HEK293T (cell line): Measurements from ENCODE around the gene PC.

ENCODE experiments used
- CTCF ChIA-PET: fragments of 350-600 bp; formaldehyde crosslinking; extraction: SDS; loops from one replicate; lab custom pipeline; 2021; ENCODE audit warnings: antibody characterized with exemption, inconsistent platforms; lab: Yijun Ruan, JAX
- POLR2A ChIA-PET: fragments of 350-600 bp; formaldehyde crosslinking; extraction: SDS; loops from one replicate; lab custom pipeline; 2020; ENCODE audit warnings: antibody characterized with exemption, inconsistent platforms; lab: Yijun Ruan, JAX
- DNase-seq: peaks from one replicate; pipeline ENCODE4 v3.0.0; 2012; ENCODE audit warnings: mixed read lengths; ENCODE audit errors: extremely low spot score
- ARNT ChIP-seq: fragments of 450-650 bp; IDR thresholded peaks from 2 replicates; pipeline ENCODE4 v1.6.1; 2017; ENCODE audit warnings: mild to moderate bottlenecking
- BHLHE40 ChIP-seq: fragments of 450-650 bp; IDR thresholded peaks from 2 replicates; pipeline ENCODE4 v1.6.1; 2016; ENCODE audit warnings: mild to moderate bottlenecking, moderate library complexity, borderline replicate concordance
- CTBP1 ChIP-seq: fragments of 450-650 bp; IDR thresholded peaks from 2 replicates; pipeline ENCODE4 v1.6.1; 2016; ENCODE audit warnings: borderline replicate concordance
- ELF4 ChIP-seq: fragments of 450-650 bp; IDR thresholded peaks from 2 replicates; pipeline ENCODE4 v1.6.1; 2017; ENCODE audit warnings: antibody characterized with exemption
- FOXA1 ChIP-seq: fragments of 450-650 bp; IDR thresholded peaks from 2 replicates; pipeline ENCODE4 v1.6.1; 2016; ENCODE audit warnings: mild to moderate bottlenecking
- FOXK2 ChIP-seq: fragments of 450-650 bp; IDR thresholded peaks from 2 replicates; pipeline ENCODE4 v1.6.1; 2016; ENCODE audit warnings: mild to moderate bottlenecking
- FOXM1 ChIP-seq: fragments of 450-650 bp; IDR thresholded peaks from 2 replicates; pipeline ENCODE4 v1.6.1; 2017; ENCODE audit warnings: mild to moderate bottlenecking, borderline replicate concordance
- HDGF ChIP-seq: fragments of 450-650 bp; IDR thresholded peaks from 2 replicates; pipeline ENCODE4 v1.6.1; 2017; ENCODE audit warnings: antibody characterized with exemption, borderline replicate concordance
- L3MBTL2 ChIP-seq: fragments of 450-650 bp; conservative IDR thresholded peaks from 2 replicates; pipeline ENCODE4 v1.6.1; 2016; ENCODE audit warnings: mild to moderate bottlenecking
- LEF1 ChIP-seq: fragments of 450-650 bp; IDR thresholded peaks from 2 replicates; pipeline ENCODE4 v1.6.1; 2017; ENCODE audit warnings: mild to moderate bottlenecking, borderline replicate concordance
- NFRKB ChIP-seq: fragments of 450-650 bp; IDR thresholded peaks from 2 replicates; pipeline ENCODE4 v1.6.1; 2016; ENCODE audit warnings: mild to moderate bottlenecking, moderate library complexity
- SP1 ChIP-seq: fragments of 450-650 bp; IDR thresholded peaks from 2 replicates; pipeline ENCODE4 v1.6.1; 2017
- SUZ12 ChIP-seq: fragments of 450-650 bp; IDR thresholded peaks from 2 replicates; pipeline ENCODE4 v1.6.1; 2016; ENCODE audit warnings: mild to moderate bottlenecking
- TARDBP ChIP-seq: fragments of 450-650 bp; IDR thresholded peaks from 2 replicates; pipeline ENCODE4 v1.6.1; 2016
- ZNF384 ChIP-seq: fragments of 450-650 bp; IDR thresholded peaks from 2 replicates; pipeline ENCODE4 v1.6.1; 2016
- TF ChIP-seq, protein P1 (sequence below): fragments of 450-650 bp; IDR thresholded peaks from 2 replicates; pipeline ENCODE4 v1.6.1; 2016

PC gene

DNA sequence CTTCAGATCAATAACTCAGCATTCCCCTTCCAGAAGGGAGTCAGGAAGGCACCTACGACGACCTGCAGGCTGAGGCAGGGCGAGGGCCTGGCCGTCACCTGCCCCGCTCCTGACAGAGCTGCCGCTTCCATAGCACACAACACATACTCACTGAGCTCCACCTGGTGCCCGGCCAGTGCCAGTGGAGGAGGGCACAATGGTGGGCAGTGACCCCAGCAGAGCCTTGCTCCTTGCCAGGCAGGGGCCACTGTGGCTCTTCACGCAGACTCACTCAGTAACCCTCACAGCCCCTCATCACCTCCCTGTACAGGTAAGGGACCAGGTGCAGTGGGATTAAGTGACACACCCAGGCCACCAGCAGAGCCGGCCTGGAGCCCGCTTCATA lies 76.7 kb downstream of the PC start:
- ChIA-PET POLR2A (interaction anchor here (2.5 to 5.1 kb wide), 2 partner anchors 25 to 39 kb away, joined by 8 to 29 read pairs; partner anchors contain the start of gene RCE1), CTCF (interaction anchor here (0.8 to 1.0 kb wide), 2 partner anchors 8 to 29 kb away, joined by 3 to 4 read pairs; no protein-coding TSS in a partner anchor)
- DNase-seq = no peak
- TF ChIP-seq, protein P1, sequence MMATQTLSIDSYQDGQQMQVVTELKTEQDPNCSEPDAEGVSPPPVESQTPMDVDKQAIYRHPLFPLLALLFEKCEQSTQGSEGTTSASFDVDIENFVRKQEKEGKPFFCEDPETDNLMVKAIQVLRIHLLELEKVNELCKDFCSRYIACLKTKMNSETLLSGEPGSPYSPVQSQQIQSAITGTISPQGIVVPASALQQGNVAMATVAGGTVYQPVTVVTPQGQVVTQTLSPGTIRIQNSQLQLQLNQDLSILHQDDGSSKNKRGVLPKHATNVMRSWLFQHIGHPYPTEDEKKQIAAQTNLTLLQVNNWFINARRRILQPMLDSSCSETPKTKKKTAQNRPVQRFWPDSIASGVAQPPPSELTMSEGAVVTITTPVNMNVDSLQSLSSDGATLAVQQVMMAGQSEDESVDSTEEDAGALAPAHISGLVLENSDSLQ = no peak
- no peak for TF ChIP-seq SUZ12
- no peak for TF ChIP-seq NFRKB
- TF ChIP-seq FOXA1 = no peak

DNA sequence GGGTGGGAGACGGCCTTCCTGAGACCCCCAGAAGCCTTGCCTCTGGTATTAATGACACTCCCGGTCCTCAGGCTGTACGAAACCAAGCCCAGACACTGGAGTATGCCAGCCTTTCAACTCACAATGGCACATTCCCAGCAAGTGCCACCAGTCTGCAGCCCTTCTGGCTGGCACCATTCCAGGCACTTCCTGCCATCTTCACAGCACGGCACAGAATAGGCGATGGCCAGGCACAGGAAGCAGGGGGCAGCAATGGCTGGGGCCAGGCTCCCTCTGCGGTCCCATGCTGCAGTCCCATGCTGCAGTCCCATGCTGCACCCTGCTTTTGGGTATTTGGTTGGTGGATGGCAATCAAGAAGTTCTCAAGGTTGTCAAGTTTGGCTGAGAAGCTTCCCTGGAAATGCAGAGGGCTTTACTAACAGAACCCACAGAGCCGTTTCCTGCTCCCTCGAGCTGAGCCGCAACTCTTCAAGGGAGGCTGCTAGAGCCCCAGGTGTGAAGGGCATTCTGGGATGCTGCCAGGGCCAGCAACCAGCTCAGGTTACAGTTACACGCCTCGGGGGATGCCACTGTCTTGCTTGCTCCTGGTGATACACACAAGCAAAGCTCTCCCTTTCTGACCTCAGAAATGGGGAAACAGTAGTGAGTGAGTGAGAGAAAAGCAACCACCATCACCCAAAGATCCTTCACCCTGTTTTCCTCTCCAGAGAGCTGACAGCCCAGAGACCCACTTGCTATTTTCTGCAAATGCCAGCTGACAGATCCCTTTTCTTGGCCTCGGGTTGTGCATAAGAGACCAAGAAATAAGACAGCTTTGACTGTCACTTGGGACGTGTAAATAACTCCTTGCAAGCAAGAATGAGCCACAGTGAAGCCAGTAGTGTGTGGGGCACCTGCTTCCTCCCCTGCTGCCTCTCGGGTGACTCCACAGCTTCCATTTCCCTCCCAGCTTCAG lies 77.4 kb downstream of the PC start:
- POLR2A ChIA-PET = interaction anchor here (2.5 to 5.1 kb wide), 2 partner anchors 25 to 38 kb away, joined by 8 to 29 read pairs; partner anchors contain the start of gene RCE1
- TF ChIP-seq SUZ12 = no peak
- CTCF ChIA-PET = interaction anchor here (1.0 kb wide), 1 partner anchor 29 kb away, joined by 4 read pairs; no protein-coding TSS in a partner anchor
- no peak for DNase-seq

DNA sequence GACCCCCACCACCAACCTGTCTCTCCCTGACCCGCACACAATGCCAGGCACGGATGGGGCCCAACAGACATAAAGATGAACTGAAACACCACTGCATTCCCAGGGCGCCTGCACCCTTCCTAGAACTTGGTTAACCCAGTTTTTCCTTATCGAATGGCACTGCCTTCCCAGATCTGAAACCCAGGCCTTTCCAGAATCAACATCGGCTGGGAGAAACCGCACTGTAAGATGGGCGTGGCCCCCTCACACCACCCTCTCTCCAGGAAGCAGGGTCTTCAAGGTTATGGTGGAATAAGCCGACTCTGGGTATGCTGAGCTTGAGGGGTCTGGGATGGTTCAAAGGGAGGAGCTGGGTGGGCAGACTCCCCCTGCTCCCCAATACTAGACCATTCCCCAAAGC lies 78.2 kb downstream of the PC start:
- CTCF ChIA-PET = no interaction called here
- POLR2A ChIA-PET = interaction anchor here (5.1 kb wide), 1 partner anchor 37 kb away, joined by 29 read pairs; the partner anchor contains the start of gene RCE1
- TF ChIP-seq, protein P1 = no peak
- TF ChIP-seq HDGF (no peak), LEF1 (no peak), BHLHE40 (no peak), TARDBP (no peak), FOXM1 (no peak), ARNT (no peak), ZNF384 (no peak), ELF4 (no peak), SUZ12 (no peak), FOXK2 (no peak), FOXA1 (no peak), CTBP1 (no peak), L3MBTL2 (no peak), NFRKB (no peak), SP1 (no peak)
- DNase-seq = no peak

DNA sequence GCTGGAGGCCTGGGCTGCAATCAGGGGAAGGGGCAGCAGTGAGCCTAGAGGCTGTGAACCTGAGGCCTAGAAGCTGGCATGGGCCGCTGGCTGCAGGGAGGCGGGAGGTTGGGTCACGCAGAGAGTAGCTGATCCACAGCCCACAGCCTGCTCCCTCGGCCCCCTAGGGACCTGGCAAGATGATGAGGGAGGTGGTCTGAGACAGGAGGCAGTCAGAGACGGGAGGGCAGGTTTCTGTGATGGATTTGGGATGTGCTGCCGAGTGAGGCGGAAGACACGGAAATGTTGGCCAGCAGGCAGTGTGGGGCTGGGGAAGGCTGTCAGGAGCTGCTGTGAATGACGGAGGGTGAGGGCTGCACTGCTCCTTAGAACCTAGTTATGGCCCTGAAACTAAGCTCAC lies 78.6 kb downstream of the PC start:
- no peak for DNase-seq
- ChIA-PET CTCF (interaction anchor here (0.6 kb wide), 1 partner anchor 28 kb away, joined by 3 read pairs; no protein-coding TSS in a partner anchor), POLR2A (interaction anchor here (1.6 kb wide), 1 partner anchor 24 kb away, joined by 4 read pairs; no protein-coding TSS in a partner anchor)
- TF ChIP-seq SUZ12 = no peak
- TF ChIP-seq TARDBP = no peak
- TF ChIP-seq FOXA1 = no peak
- TF ChIP-seq L3MBTL2 = no peak
- TF ChIP-seq CTBP1 = no peak
- no peak for TF ChIP-seq BHLHE40
- no peak for TF ChIP-seq SP1
- no peak for TF ChIP-seq HDGF
- no peak for TF ChIP-seq ZNF384
- TF ChIP-seq FOXK2 = no peak
- TF ChIP-seq FOXM1 = no peak

DNA sequence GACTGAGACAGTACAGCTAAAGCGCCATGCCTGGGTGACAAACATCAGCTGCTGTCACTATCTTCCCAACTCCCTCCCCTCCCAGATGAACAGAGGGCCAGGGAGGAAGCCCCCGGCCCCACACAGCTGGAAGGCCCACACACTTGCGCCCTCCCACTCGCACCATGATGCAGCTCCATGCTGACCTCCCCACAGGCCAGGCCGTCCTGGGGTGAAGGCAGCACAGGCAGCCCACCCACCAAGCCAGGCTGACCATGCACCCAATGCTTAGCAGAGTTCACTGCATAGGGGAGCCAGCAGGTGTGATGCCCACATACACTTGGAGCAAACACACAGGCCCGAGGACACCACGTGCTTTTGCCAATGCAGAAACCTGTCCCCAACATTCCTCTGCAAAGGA lies 79.2 kb downstream of the PC start:
- POLR2A ChIA-PET = interaction anchor here (1.6 kb wide), 1 partner anchor 23 kb away, joined by 4 read pairs; no protein-coding TSS in a partner anchor
- CTCF ChIA-PET = interaction anchor here (0.6 kb wide), 1 partner anchor 27 kb away, joined by 3 read pairs; no protein-coding TSS in a partner anchor
- TF ChIP-seq SUZ12 (no peak), BHLHE40 (no peak), ARNT (no peak), L3MBTL2 (no peak), LEF1 (no peak), SP1 (no peak), FOXK2 (no peak), NFRKB (no peak), ELF4 (no peak), CTBP1 (no peak), HDGF (no peak), ZNF384 (no peak), TARDBP (no peak), FOXM1 (no peak), FOXA1 (no peak)
- TF ChIP-seq, protein P1 = no peak
- no peak for DNase-seq

DNA sequence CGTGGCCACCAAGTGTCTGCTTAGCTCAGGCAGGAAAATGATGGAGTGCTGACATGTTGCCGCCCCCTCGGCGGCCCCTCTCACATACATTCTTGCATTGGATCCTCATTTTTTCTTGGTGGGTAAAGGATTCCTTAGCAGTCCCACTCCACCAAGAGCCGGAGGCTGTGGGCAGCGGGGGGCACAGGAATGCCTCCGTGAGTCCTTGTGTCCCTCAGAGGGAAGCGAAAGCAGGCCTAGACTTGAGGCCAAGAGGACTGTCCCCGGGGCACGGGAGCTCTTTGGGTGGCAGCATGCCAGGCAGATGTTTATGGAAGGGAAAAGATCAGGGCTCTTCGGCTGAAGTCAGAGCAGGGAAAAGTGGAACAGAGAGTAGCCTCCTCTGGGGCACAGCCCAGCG lies 79.7 kb downstream of the PC start:
- ChIA-PET POLR2A (interaction anchor here (1.6 kb wide), 1 partner anchor 22 kb away, joined by 4 read pairs; no protein-coding TSS in a partner anchor), CTCF (no interaction called here)
- DNase-seq = no peak
- no peak for TF ChIP-seq HDGF
- TF ChIP-seq L3MBTL2 = no peak
- TF ChIP-seq FOXA1 = no peak
- no peak for TF ChIP-seq ELF4
- no peak for TF ChIP-seq ARNT
- TF ChIP-seq ZNF384 = no peak
- no peak for TF ChIP-seq BHLHE40
- TF ChIP-seq, protein P1 = no peak
- no peak for TF ChIP-seq TARDBP
- no peak for TF ChIP-seq FOXM1
- TF ChIP-seq NFRKB = no peak
- no peak for TF ChIP-seq SP1
- TF ChIP-seq FOXK2 = no peak
- TF ChIP-seq SUZ12 = no peak
- TF ChIP-seq CTBP1 = no peak
